Hepatocyte (in vitro differentiated cells): ENCODE measurements around the gene MLH3.

Experiments used
- CTCF ChIP-seq: fragments of 200-600 bp; sonication (generic); IDR thresholded peaks from 2 replicates; pipeline ENCODE4 v1.5.1; 2016; ENCODE audit warnings: antibody characterized with exemption, mild to moderate bottlenecking; ENCODE audit not compliant: poor library complexity
- EZH2 ChIP-seq: fragments of 200-600 bp; sonication (generic); IDR thresholded peaks from 2 replicates; pipeline ENCODE4 v1.6.1; 2016; ENCODE audit warnings: antibody characterized with exemption, mild to moderate bottlenecking, borderline replicate concordance
- EZH2phosphoT487 ChIP-seq: fragments of 200-600 bp; sonication (generic); IDR thresholded peaks from one replicate; pipeline ENCODE4 v1.6.1; 2018; ENCODE audit warnings: antibody characterized with exemption, mild to moderate bottlenecking, low read depth, moderate library complexity; ENCODE audit not compliant: unreplicated experiment, severe bottlenecking

- no peak for TF ChIP-seq CTCF
- no peak for TF ChIP-seq EZH2
- TF ChIP-seq EZH2phosphoT487 = no peak
These were observed 73.3 kb downstream of the MLH3 start for GRCh38 chr14:74977901-74978385.
